ENCODE results near the gene IGFLR1.

DNA sequence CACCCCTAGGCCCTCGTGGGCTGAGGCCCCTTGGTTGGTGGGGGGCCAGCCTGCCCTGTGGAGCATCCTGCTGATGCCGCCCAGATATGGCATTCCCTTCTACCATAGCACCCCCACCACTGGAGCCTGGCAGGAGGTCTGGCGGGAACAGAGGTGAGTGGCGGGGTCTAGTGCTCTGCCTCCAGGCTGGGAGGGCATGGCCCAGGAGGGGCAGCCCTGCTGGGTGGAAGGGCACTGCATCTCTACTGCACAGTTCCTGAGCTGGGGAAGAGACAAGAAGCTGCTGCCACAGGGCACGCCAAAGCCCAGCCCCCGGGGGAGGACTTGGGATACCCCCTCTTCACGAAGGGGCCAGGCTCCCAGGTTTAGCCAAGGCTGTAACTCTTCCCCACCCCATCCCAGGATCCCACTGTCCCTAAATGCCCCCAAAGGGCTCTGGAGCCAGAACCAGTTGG lies 26.9 kb downstream of the IGFLR1 start:
- TF ChIP-seq GATA3 (IDR thresholded peaks at IDR 0.05; ENCODE audit: low read depth, low read length), result no peak
- TF ChIP-seq GATA2 (IDR thresholded peaks at IDR 0.05; ENCODE audit: low read depth, low read length), result no peak
